ENCODE measurements around the gene GMCL2.

GMCL2 gene

GRCh38 chr5:178152491-178153444, 34.4 kb downstream of the GMCL2 start:
- peak overlapping the region; percentile 98 for H3K4me3 ChIP-seq (ENCODE audit: low read depth, low read length)
- TF ChIP-seq, protein P1, sequence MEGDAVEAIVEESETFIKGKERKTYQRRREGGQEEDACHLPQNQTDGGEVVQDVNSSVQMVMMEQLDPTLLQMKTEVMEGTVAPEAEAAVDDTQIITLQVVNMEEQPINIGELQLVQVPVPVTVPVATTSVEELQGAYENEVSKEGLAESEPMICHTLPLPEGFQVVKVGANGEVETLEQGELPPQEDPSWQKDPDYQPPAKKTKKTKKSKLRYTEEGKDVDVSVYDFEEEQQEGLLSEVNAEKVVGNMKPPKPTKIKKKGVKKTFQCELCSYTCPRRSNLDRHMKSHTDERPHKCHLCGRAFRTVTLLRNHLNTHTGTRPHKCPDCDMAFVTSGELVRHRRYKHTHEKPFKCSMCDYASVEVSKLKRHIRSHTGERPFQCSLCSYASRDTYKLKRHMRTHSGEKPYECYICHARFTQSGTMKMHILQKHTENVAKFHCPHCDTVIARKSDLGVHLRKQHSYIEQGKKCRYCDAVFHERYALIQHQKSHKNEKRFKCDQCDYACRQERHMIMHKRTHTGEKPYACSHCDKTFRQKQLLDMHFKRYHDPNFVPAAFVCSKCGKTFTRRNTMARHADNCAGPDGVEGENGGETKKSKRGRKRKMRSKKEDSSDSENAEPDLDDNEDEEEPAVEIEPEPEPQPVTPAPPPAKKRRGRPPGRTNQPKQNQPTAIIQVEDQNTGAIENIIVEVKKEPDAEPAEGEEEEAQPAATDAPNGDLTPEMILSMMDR (IDR thresholded peaks at IDR 0.05; ENCODE audit: control insufficient read depth, extremely low read depth, insufficient read depth), result no peak
- DNase-seq (ENCODE audit: low read depth), result no peak

DNA sequence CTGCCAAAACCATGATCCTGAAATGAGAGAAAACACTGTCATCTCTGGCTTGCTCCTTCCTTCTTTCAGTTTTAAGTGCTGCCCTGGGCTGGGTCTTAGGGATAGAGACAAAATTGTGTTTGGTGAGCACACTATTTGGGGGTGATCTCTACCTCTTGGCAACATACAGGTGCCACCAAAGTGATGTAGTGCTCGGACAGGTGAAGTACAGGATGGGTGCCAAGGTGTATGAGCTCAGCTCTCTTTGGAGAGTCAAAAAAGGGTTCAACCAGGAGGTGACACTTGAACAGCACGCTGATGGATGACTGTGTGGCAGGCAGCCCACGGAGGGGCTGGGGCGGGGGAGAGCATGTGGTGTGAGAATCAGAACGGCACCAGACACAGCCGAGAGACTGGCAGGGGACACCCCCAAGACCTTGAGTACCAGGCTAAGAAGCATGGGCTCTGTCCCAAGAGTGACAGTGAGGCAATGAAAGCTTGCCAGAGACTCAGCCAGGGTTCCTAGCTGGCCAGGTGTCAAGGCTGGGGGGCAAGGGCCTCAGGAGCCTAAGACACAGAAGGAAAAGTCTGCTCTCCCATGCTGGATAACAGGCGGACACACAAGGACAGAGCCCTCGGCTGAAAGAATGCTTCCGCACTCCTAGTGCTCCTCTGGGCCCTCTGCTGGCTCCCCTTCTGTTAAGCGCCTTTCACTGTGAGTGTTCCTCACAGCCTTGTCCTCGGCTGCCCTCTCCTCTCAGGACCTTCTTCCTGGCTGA, 36.0 kb downstream of the GMCL2 start:
- TF ChIP-seq, protein P1 (IDR thresholded peaks at IDR 0.05; ENCODE audit: control insufficient read depth, extremely low read depth, insufficient read depth), result 0 out of 2 replicates have a peak, but pooled peaks have one; percentile 1
- no peak for DNase-seq (ENCODE audit: low read depth)
- no peak overlapping the region for H3K4me3 ChIP-seq (ENCODE audit: low read depth, low read length)

DNA sequence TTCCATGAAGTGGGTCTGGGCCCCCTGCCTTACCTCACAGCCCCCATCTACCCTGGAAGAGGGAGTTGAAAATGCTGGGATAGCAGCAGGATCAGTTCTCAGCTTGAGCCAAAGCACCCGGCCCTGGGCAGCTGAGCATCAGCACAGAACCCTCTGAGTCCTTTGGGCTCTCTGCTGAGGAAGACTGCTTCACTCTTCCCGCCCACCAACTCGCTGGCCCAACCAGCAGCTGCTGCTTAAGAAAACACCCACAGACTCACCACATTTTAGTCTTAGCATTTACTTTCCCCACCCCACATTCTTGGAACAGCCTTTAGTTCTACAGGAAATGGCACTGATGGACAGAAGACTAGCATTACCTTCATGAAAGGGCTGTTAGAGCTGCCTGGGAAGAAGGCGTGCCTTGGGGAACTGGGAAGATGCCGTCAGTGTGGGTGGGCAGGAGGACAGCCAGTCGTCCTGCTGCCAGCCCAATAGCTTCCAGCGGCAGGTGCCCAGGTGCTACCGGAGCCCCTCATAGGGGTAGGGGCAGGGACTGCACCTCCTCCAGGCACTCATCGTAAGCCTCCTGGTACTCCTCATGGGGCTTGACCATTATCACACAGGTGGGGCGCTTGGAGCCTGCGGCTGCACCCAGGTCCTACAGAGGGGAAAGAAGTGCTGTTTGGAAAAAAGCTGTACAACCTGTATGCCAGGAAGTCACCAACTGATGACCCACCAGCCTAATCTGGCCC, 37.8 kb downstream of the GMCL2 start:
- H3K4me3 ChIP-seq (ENCODE audit: low read depth, low read length), result no peak overlapping the region
- TF ChIP-seq, protein P1 (IDR thresholded peaks at IDR 0.05; ENCODE audit: control insufficient read depth, extremely low read depth, insufficient read depth), result no peak
- no peak for DNase-seq (ENCODE audit: low read depth)

GRCh38 chr5:178147406-178147805, 39.8 kb downstream of the GMCL2 start:
- no peak for DNase-seq (ENCODE audit: low read depth)

DNA sequence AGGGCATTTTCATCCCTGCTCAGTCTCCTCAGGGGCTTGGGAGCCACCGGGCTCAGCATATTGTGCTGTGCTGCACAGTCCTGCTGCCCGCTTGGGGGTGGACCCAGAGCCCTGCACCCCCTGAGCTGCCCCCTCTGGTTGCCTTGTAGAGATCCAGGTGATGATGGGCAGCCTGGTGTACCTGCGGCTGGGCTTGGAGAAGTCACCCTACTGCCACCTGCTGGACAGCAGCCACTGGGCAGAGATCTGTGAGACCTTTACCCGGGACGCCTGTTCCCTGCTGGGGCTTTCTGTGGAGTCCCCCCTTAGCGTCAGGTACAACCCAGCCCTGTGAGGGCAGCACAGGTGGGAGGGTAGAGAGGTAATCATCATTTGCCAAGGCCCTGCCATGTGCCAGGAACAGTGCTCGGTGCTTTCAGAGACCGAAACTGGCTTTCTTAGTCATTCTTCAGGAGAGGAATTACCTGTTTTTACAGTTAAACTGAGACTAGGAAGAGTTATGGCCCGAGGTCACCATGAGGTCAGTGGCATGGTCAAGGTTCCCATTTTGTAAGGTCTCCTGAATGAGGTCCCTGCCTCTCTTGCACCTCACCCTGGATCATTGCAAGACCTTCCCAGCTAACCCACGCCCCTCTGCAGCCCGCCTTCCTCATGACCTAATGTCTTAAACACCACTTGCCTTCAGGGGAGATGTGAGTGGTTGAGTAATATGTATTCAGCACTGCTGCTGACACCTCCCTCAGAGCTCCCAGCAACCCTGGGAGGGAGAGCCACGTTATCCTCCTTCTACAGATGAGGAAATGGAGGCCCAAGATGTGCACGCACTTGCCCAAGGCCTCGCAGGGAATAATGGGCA, 41.0 kb downstream of the GMCL2 start:
- DNase-seq (ENCODE audit: low read depth), result no peak
- TF ChIP-seq, protein P1 (IDR thresholded peaks at IDR 0.05; ENCODE audit: control insufficient read depth, extremely low read depth, insufficient read depth), result peak; percentile 90
- no peak overlapping the region for H3K4me3 ChIP-seq (ENCODE audit: low read depth, low read length)

More at GRCh38 chr5:178147406-178147805, 39.8 kb downstream of the GMCL2 start:
- H3K4me3 ChIP-seq (ENCODE audit: low read depth, low read length), result no peak overlapping the region
- TF ChIP-seq, protein P1 (IDR thresholded peaks at IDR 0.05; ENCODE audit: control insufficient read depth, extremely low read depth, insufficient read depth), result no peak

GRCh38 chr5:178143901-178144300, 43.3 kb downstream of the GMCL2 start:
- DNase-seq (ENCODE audit: low read depth), result no peak
- TF ChIP-seq, protein P1 (IDR thresholded peaks at IDR 0.05; ENCODE audit: control insufficient read depth, extremely low read depth, insufficient read depth), result no peak

More at GRCh38 chr5:178143901-178144300, 43.3 kb downstream of the GMCL2 start:
- no peak overlapping the region for H3K4me3 ChIP-seq (ENCODE audit: low read depth, low read length)

Measured in LNCaP clone FGC (cell line).